Ovary (tissue), 9 donors: Measurements from ENCODE around the gene TRAF1. TPM values are rescaled to one million over a fixed set of nuclear protein-coding genes. Genes with fewer than 3 reads are reported as not detected.

Source experiments
- DNase-seq, 5 donors: peaks; one replicate each; pipeline ENCODE4 v3.0.0-alpha.2; 2019 to 2020
- H3K27ac ChIP-seq, 2 donors: fragments of 200-600 bp; one replicate each; pipeline versions ENCODE4 v1.5.1 to v1.8.0; 2019 to 2022
- H3K27me3 ChIP-seq: fragments of 200-600 bp; one replicate; pipeline ENCODE4 v1.8.0; 2022
- H3K36me3 ChIP-seq: fragments of 200-600 bp; sonication (generic); one replicate; pipeline ENCODE4 v1.5.1; 2019
- H3K4me1 ChIP-seq: one replicate; pipeline ENCODE4 v1.8.1; 2013; ENCODE audit warnings: mild to moderate bottlenecking, moderate library complexity; ENCODE audit not compliant: insufficient read depth
- H3K4me3 ChIP-seq: fragments of 200-600 bp; sonication (generic); one replicate; pipeline ENCODE4 v1.5.1; 2017
- H3K9me3 ChIP-seq, 2 donors: fragments of 200-600 bp in 1 of 2; sonication (generic) in 1 of 2; one replicate each; pipeline versions ENCODE4 v1.5.1 to v1.8.1; 2013 to 2019; ENCODE audit warnings: mild to moderate bottlenecking in 1 of 2, moderate library complexity in 1 of 2
- CTCF ChIP-seq, 3 donors: fragments of 450-650 bp in 2 of 3; fragments of 200-600 bp in 1 of 3; IDR thresholded peaks; one replicate each; pipeline versions ENCODE4 v1.5.1 to v1.8.0; 2016 to 2022; ENCODE audit warnings: antibody characterized with exemption in 3 of 3, mild to moderate bottlenecking in 1 of 3
- EP300 ChIP-seq: sonication (generic); formaldehyde crosslinking; IDR thresholded peaks from one replicate; pipeline ENCODE4 v1.6.1; 2017; ENCODE audit warnings: antibody characterized with exemption
- POLR2A ChIP-seq: fragments of 450-650 bp; IDR thresholded peaks from one replicate; pipeline ENCODE4 v1.6.1; 2017; ENCODE audit warnings: antibody characterized with exemption, mild to moderate bottlenecking, moderate library complexity
- WGBS, 3 donors: extraction: QIAGEN DNeasy Blood & Tissue Kit in 1 of 3; methylation state at CpG; one replicate each; pipeline versions ENCODE4 v1.1.5 to v1.1.7; 2013 to 2017; 5-methylcytosine and 5-hydroxymethylcytosine counted together
- intact Hi-C, 4 donors: fragments of 100-400 bp; cut with DNase I; formaldehyde crosslinking; loops; one replicate each; pipeline versions ENCODE4 v1.11.0 to v1.15.1; 2022 to 2023
- polyA plus RNA-seq, 2 donors: library from polyadenylated mRNA; stranded (reverse); fragments of 200-250 nt in 1 of 2; fragments of 350-450 nt in 1 of 2; fragmentation: Illumina TruSeq in 1 of 2; extraction: RNeasy Lipid Tissue Mini Kit (QIAGEN cat#74804) in 1 of 2; gene quantifications; one replicate each; pipeline ENCODE4 v1.2.3, GENCODE V29; 2013 to 2014
- total RNA-seq, 7 donors: library from RNA; depleted of rRNA in 2 of 7; stranded (reverse); fragments of >200 nt in 2 of 7; fragmentation: NEBNext Ultra II Directional in 3 of 7; extraction: Animal tissue kit (Norgen Biotek cat#: 25700) in 3 of 7; gene quantifications; one replicate each; pipeline versions ENCODE4 v1.1.0 to v1.2.4, GENCODE V29; 2016 to 2023
- donor health status: DM: no; HTN: no; CAD: no; lungs with moderate emphysema.
- donor health status: DM: no; HTN: no; CAD: no.
- donor health status: Bipolar disorder and iron deficiency.
- donor health status: DM: yes; HTN: yes; CAD: no.
- donor health status: DM: no; HTN: no; CAD: no.
- donor health status: DM: yes; HTN: yes; CAD: no.

Gene TRAF1
- total and polyA plus RNA-seq, 9 donors = 4.1 to 9.4 (median 5.5) TPM

- intact Hi-C loops = no loop called here
- no peaks in the 10 kb centered on the region for H3K9me3 ChIP-seq
- no peaks in the 10 kb centered on the region for H3K36me3 ChIP-seq
- H3K4me3 ChIP-seq = no peak overlapping the region
- 39 to 67% (median 54%) methylated on average over 8 of the region's 8 CpGs for WGBS, 3 donors
- no peak for DNase-seq
- H3K27ac ChIP-seq = no peak overlapping the region
- H3K4me1 ChIP-seq = peaks cover 10% of the 10 kb centered on the region
- TF ChIP-seq POLR2A (no peak), EP300 (no peak), CTCF (IDR thresholded peaks at IDR 0.05) (no peak)
- H3K27me3 ChIP-seq = no peaks in the 10 kb centered on the region
Measured at GRCh38 chr9:120942186-120943001, 15.8 kb upstream of the TRAF1 start.

GRCh38 chr9:120941046-120941770, 14.6 kb upstream of the TRAF1 start:
- no peak overlapping the region for H3K27ac ChIP-seq
- intact Hi-C loops = no loop called here
- TF ChIP-seq EP300 (no peak), POLR2A (no peak), CTCF (IDR thresholded peaks at IDR 0.05) (no peak)
- WGBS, 3 donors = 54 to 68% (median 62%) methylated on average over 6 of the region's 6 CpGs
- H3K4me3 ChIP-seq = no peak overlapping the region
- no peaks in the 10 kb centered on the region for H3K27me3 ChIP-seq
- no peaks in the 10 kb centered on the region for H3K36me3 ChIP-seq
- peaks cover 13% of the 10 kb centered on the region for H3K4me1 ChIP-seq
- H3K9me3 ChIP-seq = no peaks in the 10 kb centered on the region
- DNase-seq = no peak

- no peaks in the 10 kb centered on the region for H3K36me3 ChIP-seq
- no peak overlapping the region for H3K4me3 ChIP-seq
- H3K27me3 ChIP-seq = no peaks in the 10 kb centered on the region
- intact Hi-C loops = no loop called here
- H3K4me1 ChIP-seq = peaks cover 15% of the 10 kb centered on the region
- no peaks in the 10 kb centered on the region for H3K9me3 ChIP-seq
- DNase-seq = no peak
- no peak for TF ChIP-seq POLR2A
- H3K27ac ChIP-seq = no peak overlapping the region
- 86 to 93% (median 88%) methylated on average over 10 of the region's 10 CpGs for WGBS, 3 donors
Measured at GRCh38 chr9:120940573-120940972, 14.0 kb upstream of the TRAF1 start.

- TF ChIP-seq CTCF (IDR thresholded peaks at IDR 0.05) (no peak), EP300 (no peak), POLR2A (no peak)
- H3K4me3 ChIP-seq = no peak overlapping the region
- intact Hi-C loops = loop anchor here in 1 of 4 donors (10.0 kb wide), 1 partner anchor 64 kb away; the partner anchor contains the start of gene PHF19
- H3K9me3 ChIP-seq = no peaks in the 10 kb centered on the region
- peaks cover 26% of the 10 kb centered on the region for H3K4me1 ChIP-seq
- no peaks in the 10 kb centered on the region for H3K27me3 ChIP-seq
- DNase-seq = no peak
- 94 to 97% (median 96%) methylated on average over 3 of the region's 3 CpGs for WGBS, 3 donors
- H3K27ac ChIP-seq = no peak overlapping the region
- no peaks in the 10 kb centered on the region for H3K36me3 ChIP-seq
Measured at GRCh38 chr9:120938851-120939250, 12.3 kb upstream of the TRAF1 start.
